Suprapubic skin (tissue), 4 donors: ENCODE measurements around the gene FSTL4. TPM values are rescaled to one million over a fixed set of nuclear protein-coding genes. Genes with fewer than 3 reads are reported as not detected.
A peak's percentile ranks its signal among the peaks of the same experiment; 100 is the strongest.

Experiments used
- DNase-seq, 2 donors: peaks; one replicate each; pipeline ENCODE4 v3.0.0-alpha.2; 2019; ENCODE audit warnings: low spot score in 2 of 2
- H3K27ac ChIP-seq: fragments of 200-600 bp; sonication (generic); one replicate; pipeline ENCODE4 v1.5.1; 2019
- H3K27me3 ChIP-seq: fragments of 200-600 bp; sonication (generic); one replicate; pipeline ENCODE4 v1.5.1; 2019
- H3K36me3 ChIP-seq: fragments of 200-600 bp; sonication (generic); one replicate; pipeline ENCODE4 v1.5.1; 2019
- H3K4me1 ChIP-seq: fragments of 200-600 bp; sonication (generic); one replicate; pipeline ENCODE4 v1.5.1; 2019
- H3K4me3 ChIP-seq: fragments of 200-600 bp; sonication (generic); one replicate; pipeline ENCODE4 v1.5.1; 2019; ENCODE audit warnings: mild to moderate bottlenecking
- H3K9me3 ChIP-seq: fragments of 200-600 bp; sonication (generic); one replicate; pipeline ENCODE4 v1.5.1; 2019
- EP300 ChIP-seq: sonication (generic); formaldehyde crosslinking; IDR thresholded peaks from one replicate; pipeline ENCODE4 v1.6.1; 2017; ENCODE audit warnings: antibody characterized with exemption
- POLR2A ChIP-seq, 2 donors: fragments of 450-650 bp; IDR thresholded peaks; one replicate each; pipeline ENCODE4 v1.6.1; 2017; ENCODE audit warnings: antibody characterized with exemption in 2 of 2, mild to moderate bottlenecking in 2 of 2, moderate library complexity in 2 of 2
- POLR2AphosphoS5 ChIP-seq, 3 donors: sonication (generic); formaldehyde crosslinking; IDR thresholded peaks; one replicate each; pipeline ENCODE4 v1.6.1; 2017; ENCODE audit warnings: antibody characterized with exemption in 3 of 3
- WGBS: methylation state at CpG from one replicate; pipeline ENCODE4 v1.1.5; 2018; 5-methylcytosine and 5-hydroxymethylcytosine counted together
- total RNA-seq, 4 donors: library from RNA; depleted of rRNA; stranded (reverse); fragments of >200 nt; gene quantifications; one replicate each; pipeline ENCODE4 v1.1.0, GENCODE V29; 2016
- TF ChIP-seq, protein P1 (sequence below), 2 donors: fragments of 200-600 bp in 1 of 2; fragments of 450-650 bp in 1 of 2; sonication (generic) in 1 of 2; IDR thresholded peaks; one replicate each; pipeline ENCODE4 v1.5.1; 2016 to 2019; ENCODE audit warnings: antibody characterized with exemption in 2 of 2, mild to moderate bottlenecking in 1 of 2, moderate library complexity in 1 of 2

Gene FSTL4
- total RNA-seq, 4 donors from 2014 or later: 2.3 to 6.4 (median 5.8) TPM

GRCh38 chr5:133427121-133427777, 185.1 kb downstream of the FSTL4 start:
- Histone ChIP-seq H3K9me3 (no peaks in the 10 kb centered on the region), H3K36me3 (no peaks in the 10 kb centered on the region), H3K27me3 (peaks cover 3% of the 10 kb centered on the region), H3K27ac (no peak overlapping the region), H3K4me3 (no peak overlapping the region), H3K4me1 (peaks cover 11% of the 10 kb centered on the region)
- TF ChIP-seq POLR2A (IDR thresholded peaks at IDR 0.05) (no peak), POLR2AphosphoS5 (IDR thresholded peaks at IDR 0.05) (no peak), EP300 (no peak)
- TF ChIP-seq, protein P1, sequence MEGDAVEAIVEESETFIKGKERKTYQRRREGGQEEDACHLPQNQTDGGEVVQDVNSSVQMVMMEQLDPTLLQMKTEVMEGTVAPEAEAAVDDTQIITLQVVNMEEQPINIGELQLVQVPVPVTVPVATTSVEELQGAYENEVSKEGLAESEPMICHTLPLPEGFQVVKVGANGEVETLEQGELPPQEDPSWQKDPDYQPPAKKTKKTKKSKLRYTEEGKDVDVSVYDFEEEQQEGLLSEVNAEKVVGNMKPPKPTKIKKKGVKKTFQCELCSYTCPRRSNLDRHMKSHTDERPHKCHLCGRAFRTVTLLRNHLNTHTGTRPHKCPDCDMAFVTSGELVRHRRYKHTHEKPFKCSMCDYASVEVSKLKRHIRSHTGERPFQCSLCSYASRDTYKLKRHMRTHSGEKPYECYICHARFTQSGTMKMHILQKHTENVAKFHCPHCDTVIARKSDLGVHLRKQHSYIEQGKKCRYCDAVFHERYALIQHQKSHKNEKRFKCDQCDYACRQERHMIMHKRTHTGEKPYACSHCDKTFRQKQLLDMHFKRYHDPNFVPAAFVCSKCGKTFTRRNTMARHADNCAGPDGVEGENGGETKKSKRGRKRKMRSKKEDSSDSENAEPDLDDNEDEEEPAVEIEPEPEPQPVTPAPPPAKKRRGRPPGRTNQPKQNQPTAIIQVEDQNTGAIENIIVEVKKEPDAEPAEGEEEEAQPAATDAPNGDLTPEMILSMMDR (IDR thresholded peaks at IDR 0.05): no peak
- no peak for DNase-seq
- 85% methylated on average over 11 of the region's 11 CpGs for WGBS

GRCh38 chr5:133426264-133426663, 186.1 kb downstream of the FSTL4 start:
- DNase-seq: no peak
- no peak overlapping the region for H3K4me3 ChIP-seq
- WGBS: 93% methylated on average over 9 of the region's 9 CpGs
- peaks cover 11% of the 10 kb centered on the region for H3K4me1 ChIP-seq
- no peak for TF ChIP-seq POLR2A (IDR thresholded peaks at IDR 0.05)
- no peak for TF ChIP-seq EP300
- TF ChIP-seq POLR2AphosphoS5 (IDR thresholded peaks at IDR 0.05): no peak
- TF ChIP-seq, protein P1 (IDR thresholded peaks at IDR 0.05): no peak
- no peaks in the 10 kb centered on the region for H3K36me3 ChIP-seq
- no peaks in the 10 kb centered on the region for H3K9me3 ChIP-seq
- no peak overlapping the region for H3K27ac ChIP-seq
- peaks cover 3% of the 10 kb centered on the region for H3K27me3 ChIP-seq

- no peak for DNase-seq
- 88% methylated on average over 4 of the region's 4 CpGs for WGBS
- TF ChIP-seq POLR2AphosphoS5 (IDR thresholded peaks at IDR 0.05): no peak
- H3K9me3 ChIP-seq: no peaks in the 10 kb centered on the region
- peaks cover 3% of the 10 kb centered on the region for H3K27me3 ChIP-seq
- H3K36me3 ChIP-seq: no peaks in the 10 kb centered on the region
- H3K27ac ChIP-seq: no peak overlapping the region
- no peak overlapping the region for H3K4me3 ChIP-seq
- peaks cover 11% of the 10 kb centered on the region for H3K4me1 ChIP-seq
Observed at GRCh38 chr5:133425764-133426163, 186.6 kb downstream of the FSTL4 start.

DNA sequence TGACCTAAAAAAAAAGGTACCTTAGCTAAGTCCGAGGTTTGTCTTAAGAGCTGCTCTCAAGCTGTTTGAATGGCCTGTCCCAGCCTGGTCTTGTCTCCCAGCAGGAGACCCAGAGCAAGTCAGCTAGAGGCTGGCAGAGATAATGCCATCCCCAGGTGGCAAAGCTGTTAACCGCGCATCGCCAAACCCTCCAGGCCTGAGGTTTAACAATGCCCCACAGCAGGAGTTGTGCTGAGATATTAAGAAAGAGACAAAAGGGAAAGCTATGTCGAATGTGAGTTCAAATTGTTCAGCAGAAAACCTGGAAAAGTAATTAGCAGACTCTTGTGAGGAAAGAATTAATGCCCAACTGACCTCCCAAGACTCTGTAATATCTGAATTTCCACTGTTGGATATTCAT, 187.1 kb downstream of the FSTL4 start:
- H3K27ac ChIP-seq: no peak overlapping the region
- DNase-seq: no peak
- TF ChIP-seq POLR2AphosphoS5 (IDR thresholded peaks at IDR 0.05): no peak
- no peak for TF ChIP-seq POLR2A (IDR thresholded peaks at IDR 0.05)
- TF ChIP-seq, protein P1 (IDR thresholded peaks at IDR 0.05): no peak
- TF ChIP-seq EP300: no peak
- H3K9me3 ChIP-seq: no peaks in the 10 kb centered on the region
- H3K36me3 ChIP-seq: no peaks in the 10 kb centered on the region
- H3K4me3 ChIP-seq: no peak overlapping the region
- 88% methylated on average over 5 of the region's 5 CpGs for WGBS
- H3K4me1 ChIP-seq: peaks cover 11% of the 10 kb centered on the region
- H3K27me3 ChIP-seq: peaks cover 3% of the 10 kb centered on the region

GRCh38 chr5:133423618-133424282, 188.6 kb downstream of the FSTL4 start:
- no peaks in the 10 kb centered on the region for H3K36me3 ChIP-seq
- H3K4me3 ChIP-seq: no peak overlapping the region
- H3K27ac ChIP-seq: no peak overlapping the region
- H3K9me3 ChIP-seq: no peaks in the 10 kb centered on the region
- TF ChIP-seq, protein P1 (IDR thresholded peaks at IDR 0.05): peak; percentile 83 to 94
- TF ChIP-seq POLR2A (IDR thresholded peaks at IDR 0.05): no peak
- peaks cover 11% of the 10 kb centered on the region for H3K4me1 ChIP-seq
- peak in 1 of 2 donors; percentile 78 for DNase-seq
- WGBS: 37% methylated on average over 21 of the region's 30 CpGs
- peaks cover 3% of the 10 kb centered on the region for H3K27me3 ChIP-seq
